T-helper 9 cell (primary cell): ENCODE data around the gene DSG4.
"Not testable (repeated sequence)": the region's sequence is repeated elsewhere in the genome, so short reads cannot be mapped to it uniquely, and the experiment has no call there.

Experiments
- DNase-seq: peaks from one replicate; pipeline ENCODE4 v3.0.0-alpha.2; 2020
- total RNA-seq, 2 donors: gene quantifications; one replicate each; lab custom pipeline; 2026; lab: John Stamatoyannopoulos, UW

The DSG4 gene
- total RNA-seq: 0 reads per million in 2 donors

- no peak for DNase-seq
Observed at GRCh38 chr18:31376477-31376876, at the start of gene DSG4. TSS of gene DSG4 (plus strand) at chr18:31376777. CDS start at chr18:31376912, 135 bp downstream.

- no peak for DNase-seq
Observed at GRCh38 chr18:31329787-31330438, 46.7 kb upstream of the DSG4 start.

GRCh38 chr18:31343454-31343853, 33.1 kb upstream of the DSG4 start:
- no peak for DNase-seq

GRCh38 chr18:31353336-31353735, 23.2 kb upstream of the DSG4 start:
- not testable (repeated sequence) for DNase-seq

GRCh38 chr18:31354990-31355389, 21.6 kb upstream of the DSG4 start:
- DNase-seq: no peak

GRCh38 chr18:31356025-31356424, 20.6 kb upstream of the DSG4 start:
- no peak for DNase-seq

GRCh38 chr18:31364190-31364589, 12.4 kb upstream of the DSG4 start:
- no peak for DNase-seq

- no peak for DNase-seq
Observed at GRCh38 chr18:31369478-31369877, 7.1 kb upstream of the DSG4 start.

- DNase-seq: no peak
Observed at GRCh38 chr18:31371989-31372388, 4.6 kb upstream of the DSG4 start.

GRCh38 chr18:31373641-31374040, 2.9 kb upstream of the DSG4 start:
- no peak for DNase-seq

- no peak for DNase-seq
Observed at GRCh38 chr18:31380912-31381311, 4.3 kb downstream of the DSG4 start.

GRCh38 chr18:31382107-31382506, 5.5 kb downstream of the DSG4 start:
- no peak for DNase-seq

- no peak for DNase-seq
Observed at GRCh38 chr18:31386741-31387140, 10.2 kb downstream of the DSG4 start.

- no peak for DNase-seq
Observed at GRCh38 chr18:31393286-31393685, 16.7 kb downstream of the DSG4 start.

- no peak for DNase-seq
Observed at GRCh38 chr18:31396796-31397612, 20.4 kb downstream of the DSG4 start.

- no peak for DNase-seq
Observed at GRCh38 chr18:31398191-31398590, 21.6 kb downstream of the DSG4 start.

- DNase-seq: no peak
Observed at GRCh38 chr18:31399306-31400032, 22.9 kb downstream of the DSG4 start.

GRCh38 chr18:31401156-31402025, 24.8 kb downstream of the DSG4 start:
- no peak for DNase-seq

- no peak for DNase-seq
Observed at GRCh38 chr18:31402026-31402373, 25.4 kb downstream of the DSG4 start.

GRCh38 chr18:31403409-31403808, 26.8 kb downstream of the DSG4 start:
- no peak for DNase-seq

GRCh38 chr18:31407649-31408048, 31.1 kb downstream of the DSG4 start:
- no peak for DNase-seq

GRCh38 chr18:31409276-31409675, 32.7 kb downstream of the DSG4 start:
- DNase-seq: no peak
